Measurements from ENCODE around the gene SLC1A7. TPM values are rescaled to one million over a fixed set of nuclear protein-coding genes. Genes with fewer than 3 reads are reported as not detected.

The SLC1A7 gene
- polyA plus RNA-seq, 1 donor: 0.41 TPM

- no peak for DNase-seq
These were observed 16.5 kb upstream of the SLC1A7 start for GRCh38 chr1:53158900-53159299.

- DNase-seq: no peak
These were observed 14.3 kb upstream of the SLC1A7 start for GRCh38 chr1:53156783-53157182.

- DNase-seq: no peak
These were observed 13.5 kb upstream of the SLC1A7 start for GRCh38 chr1:53155945-53156344.

DNA sequence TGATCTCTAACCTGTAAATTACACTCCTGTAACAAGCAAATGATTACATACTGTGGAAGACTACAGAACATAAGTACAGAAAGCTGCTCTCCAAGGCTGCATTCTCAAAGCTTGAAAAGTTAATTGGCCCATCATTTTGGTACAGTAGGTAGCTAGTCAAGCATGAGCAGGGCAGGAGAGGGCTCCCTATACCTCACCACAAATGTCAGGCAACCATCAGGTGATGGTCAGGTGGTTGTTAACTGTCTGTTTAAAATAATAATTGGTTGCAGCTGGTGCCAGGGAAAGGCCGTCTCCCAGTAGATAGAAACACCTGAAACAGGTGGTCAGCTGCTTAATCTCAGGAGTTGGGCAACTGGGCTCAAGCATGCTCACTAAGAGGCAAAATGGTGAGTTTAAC, 13.1 kb upstream of the SLC1A7 start:
- no peak for DNase-seq

DNA sequence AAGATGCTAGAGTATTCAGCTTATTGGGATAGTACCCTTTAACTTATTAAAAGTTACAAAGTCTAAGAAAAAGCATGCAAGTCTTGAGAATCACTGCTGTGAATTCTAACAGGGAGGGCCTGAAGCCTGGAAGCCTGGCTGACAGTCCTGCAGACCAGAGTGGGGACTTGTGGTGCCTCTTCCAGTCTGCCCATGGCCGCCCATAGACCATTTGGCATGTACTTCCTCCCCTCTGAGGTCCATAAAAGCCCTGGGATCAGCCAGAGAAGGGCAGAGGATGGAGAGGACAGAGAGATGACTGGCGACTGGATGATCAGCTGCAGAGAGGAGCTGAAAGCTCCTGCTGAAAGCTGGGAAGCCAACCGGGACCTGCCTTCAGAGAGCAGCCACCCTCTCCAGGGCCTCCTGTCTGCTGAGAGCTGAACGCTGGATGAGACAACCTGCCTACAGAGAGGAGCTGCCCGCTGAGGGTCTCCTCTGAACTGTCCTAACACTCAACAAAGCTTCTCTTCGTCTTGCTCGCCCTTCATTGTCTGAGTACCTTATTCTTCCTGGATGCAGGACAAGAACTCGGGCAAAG, 12.5 kb upstream of the SLC1A7 start:
- no peak for DNase-seq

DNA sequence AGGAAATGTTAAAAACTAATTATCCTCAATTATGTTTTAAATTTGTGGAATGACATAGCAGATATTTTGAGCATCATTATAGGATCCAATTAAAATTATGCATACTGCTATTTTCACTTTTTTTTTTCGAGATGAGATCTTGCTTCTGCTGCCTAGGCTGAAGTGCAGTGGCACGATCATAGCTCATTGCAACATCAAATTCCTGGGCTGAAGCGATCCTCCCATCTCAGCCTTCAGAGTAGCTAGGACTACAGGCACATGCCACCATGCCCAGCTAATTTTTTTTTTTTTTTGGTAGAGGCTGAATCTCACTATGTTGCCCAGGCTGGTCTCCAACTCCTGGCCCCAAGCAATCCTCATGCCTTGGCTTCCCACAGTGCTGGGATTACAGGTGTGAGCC, 11.3 kb upstream of the SLC1A7 start:
- DNase-seq: no peak

- no peak for DNase-seq
These were observed 5.7 kb upstream of the SLC1A7 start for GRCh38 chr1:53148123-53148522.

GRCh38 chr1:53147174-53147573, 4.7 kb upstream of the SLC1A7 start:
- no peak for DNase-seq

DNA sequence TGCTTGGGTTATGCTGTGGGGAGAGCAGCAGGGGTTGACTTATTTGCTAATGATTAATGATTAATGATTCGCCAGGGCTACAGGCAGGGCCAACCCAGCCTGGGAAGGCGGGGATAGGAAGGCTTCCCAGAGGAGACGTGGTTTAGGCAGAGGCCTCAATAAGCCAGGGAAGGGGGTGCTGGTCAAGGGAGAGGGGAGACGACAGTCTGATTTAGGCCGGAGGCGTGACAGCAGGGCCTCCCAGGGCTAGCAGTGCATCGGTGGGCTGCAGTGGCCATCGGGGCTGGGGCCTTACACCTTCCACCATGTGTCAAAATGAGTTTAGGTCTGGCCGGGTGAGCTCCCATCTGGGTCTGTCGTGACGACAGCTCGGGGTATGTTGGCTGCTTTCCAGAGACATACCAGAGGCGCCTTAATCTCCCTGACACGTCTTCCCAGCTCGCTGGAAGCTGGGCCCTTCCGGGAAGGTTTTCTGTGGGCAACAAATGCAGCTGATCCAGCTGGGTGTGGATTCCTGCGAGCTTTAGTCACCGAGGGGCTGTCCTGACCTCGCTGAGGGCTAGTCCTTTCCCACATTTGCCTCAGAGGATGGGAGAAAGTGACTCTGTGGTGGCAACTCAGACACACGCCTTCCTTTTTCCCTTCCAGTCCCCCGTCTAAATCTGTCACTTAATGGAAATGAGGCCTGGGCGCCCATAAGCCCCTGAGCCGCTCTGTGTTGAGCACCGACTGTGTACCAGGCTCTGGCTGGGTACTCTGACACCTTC, 3.7 kb upstream of the SLC1A7 start:
- DNase-seq: no peak

GRCh38 chr1:53145619-53145941, 3.1 kb upstream of the SLC1A7 start:
- no peak for DNase-seq

- no peak for DNase-seq
These were observed 2.7 kb upstream of the SLC1A7 start for GRCh38 chr1:53145051-53145600.

- DNase-seq: no peak
These were observed 1.8 kb upstream of the SLC1A7 start for GRCh38 chr1:53144201-53144600.

GRCh38 chr1:53143527-53143926, 1.1 kb upstream of the SLC1A7 start:
- no peak for DNase-seq

DNA sequence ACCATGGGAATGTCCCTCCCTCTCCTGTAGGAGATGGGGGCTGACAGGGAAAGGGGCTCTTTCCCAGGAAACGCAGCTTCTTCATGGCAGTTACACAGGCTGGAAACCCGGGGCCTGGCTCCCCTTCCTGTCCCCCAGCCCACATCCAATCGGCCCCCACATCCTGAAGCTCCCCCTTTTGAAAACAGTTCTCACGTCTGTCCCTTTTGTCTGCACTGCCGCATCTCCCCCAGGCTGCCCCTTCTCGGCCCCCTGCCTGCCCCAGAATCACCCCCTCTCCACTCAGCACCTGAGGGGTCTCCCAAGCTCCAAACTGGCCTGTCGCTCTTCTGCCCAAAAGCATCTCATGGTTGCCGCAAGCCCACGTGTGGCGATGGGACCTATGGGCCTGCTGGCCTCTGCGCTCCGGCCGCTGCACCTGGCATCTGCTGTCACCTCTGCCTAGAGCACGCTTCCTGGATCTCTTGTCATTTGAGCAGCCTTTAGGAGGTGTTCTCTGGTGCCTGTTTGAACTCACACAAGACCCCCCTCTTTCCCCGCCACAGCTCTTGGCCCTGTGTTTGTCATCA, 867 bp downstream of the SLC1A7 start:
- no peak for DNase-seq

- no peak for DNase-seq
These were observed 2.0 kb downstream of the SLC1A7 start for GRCh38 chr1:53140451-53140850.

DNA sequence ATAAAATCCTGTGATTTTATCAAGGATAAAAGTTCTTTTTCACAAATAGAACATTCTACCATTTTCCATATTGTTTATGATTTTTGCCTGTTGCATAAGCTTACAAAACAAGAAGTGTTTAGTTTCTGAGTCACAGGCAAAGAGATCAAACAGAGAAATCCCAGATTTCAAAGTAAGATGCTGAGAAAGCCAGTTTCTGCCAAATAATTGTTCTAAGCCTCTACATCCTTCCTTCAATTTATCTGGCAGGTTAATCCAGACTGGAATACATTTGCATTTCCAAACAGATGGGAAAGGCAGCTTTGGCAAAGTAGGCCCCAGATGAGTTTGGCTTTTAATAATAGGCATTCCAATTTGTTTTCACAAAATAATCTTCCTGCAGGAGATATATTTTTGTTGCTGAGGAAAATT, 2.5 kb downstream of the SLC1A7 start:
- no peak for DNase-seq

GRCh38 chr1:53138991-53139884, 3.2 kb downstream of the SLC1A7 start:
- DNase-seq: no peak

- no peak for DNase-seq
These were observed 4.7 kb downstream of the SLC1A7 start for GRCh38 chr1:53137729-53138128.

GRCh38 chr1:53135735-53136114, 6.7 kb downstream of the SLC1A7 start:
- no peak for DNase-seq

- no peak for DNase-seq
These were observed 7.3 kb downstream of the SLC1A7 start for GRCh38 chr1:53134961-53135734.

- no peak for DNase-seq
These were observed 8.4 kb downstream of the SLC1A7 start for GRCh38 chr1:53134042-53134485.
